Neural cell (in vitro differentiated cells): ENCODE data around the gene LZTFL1. TPM values are rescaled to one million over a fixed set of nuclear protein-coding genes. Genes with fewer than 3 reads are reported as not detected.

Experiments used
- H2AFZ ChIP-seq: fragments of 200-600, 300-800 bp; sonication (generic), shearing (Covaris generic); 2 replicates; pipeline ENCODE4 v1.6.0; 2014; ENCODE audit warnings: low read depth, mild to moderate bottlenecking, antibody characterized with exemption, low read length, moderate library complexity
- H3F3A ChIP-seq: fragments of 200-600 bp; shearing (Covaris generic); 2 replicates; pipeline ENCODE4 v1.6.1; 2016; ENCODE audit warnings: mild to moderate bottlenecking, moderate library complexity, mixed read lengths, antibody characterized with exemption, low read length; ENCODE audit not compliant: insufficient read depth, poor library complexity, severe bottlenecking
- H3K27ac ChIP-seq: fragments of 200-600, 300-800 bp; sonication (generic), shearing (Covaris generic); 2 replicates; pipeline ENCODE4 v1.5.1; 2014; ENCODE audit warnings: mild to moderate bottlenecking, low read length, moderate library complexity
- H3K27me3 ChIP-seq: fragments of 300-800, 200-600 bp; sonication (generic), shearing (Covaris generic); 2 replicates; pipeline ENCODE4 v1.6.0; 2014; ENCODE audit warnings: mild to moderate bottlenecking, low read depth, low read length, moderate library complexity; ENCODE audit not compliant: insufficient read depth
- H3K36me3 ChIP-seq: fragments of 300-800, 200-600 bp; sonication (generic), shearing (Covaris generic); 2 replicates; pipeline ENCODE4 v1.5.1; 2014; ENCODE audit warnings: mild to moderate bottlenecking, antibody characterized with exemption, low read length, moderate library complexity; ENCODE audit not compliant: insufficient read depth
- H3K4me2 ChIP-seq: fragments of 300-800, 200-600 bp; sonication (generic), shearing (Covaris generic); 2 replicates; pipeline ENCODE4 v1.6.0; 2014; ENCODE audit warnings: mild to moderate bottlenecking, low read length
- H3K4me3 ChIP-seq: fragments of 300-800, 200-600 bp; sonication (generic), shearing (Covaris generic); 2 replicates; pipeline ENCODE4 v1.5.1; 2014; ENCODE audit warnings: mild to moderate bottlenecking, low read length, moderate library complexity
- H3K79me2 ChIP-seq: fragments of 200-600 bp; shearing (Covaris generic); replicated peaks from 2 replicates; pipeline ENCODE4 v1.6.0; 2014; ENCODE audit warnings: mild to moderate bottlenecking, low read length, moderate library complexity; ENCODE audit not compliant: insufficient read depth
- H3K9ac ChIP-seq: fragments of 300-800, 200-600 bp; sonication (generic), shearing (Covaris generic); 2 replicates; pipeline ENCODE4 v1.6.1; 2016; ENCODE audit warnings: mild to moderate bottlenecking, low read length, mixed read lengths
- H3K9me2 ChIP-seq: fragments of 200-600 bp; shearing (Covaris generic); 2 replicates; pipeline ENCODE4 v1.6.1; 2016; ENCODE audit warnings: mild to moderate bottlenecking, low read length, mixed read lengths; ENCODE audit not compliant: insufficient read depth
- H3K9me3 ChIP-seq: fragments of 200-600, 300-800 bp; sonication (generic), shearing (Covaris generic); 2 replicates; pipeline ENCODE4 v1.6.1; 2016; ENCODE audit warnings: mild to moderate bottlenecking, mixed run types, low read length, moderate library complexity, mixed read lengths
- H4K20me1 ChIP-seq: fragments of 200-600 bp; shearing (Covaris generic); 2 replicates; pipeline ENCODE4 v1.6.1; 2016; ENCODE audit warnings: mild to moderate bottlenecking, mixed run types; ENCODE audit not compliant: insufficient read depth
- EP300 ChIP-seq: fragments of 450-650 bp; conservative IDR thresholded peaks from 2 replicates; pipeline ENCODE4 v1.6.1; 2014; ENCODE audit warnings: antibody characterized with exemption, mild to moderate bottlenecking, moderate library complexity; ENCODE audit not compliant: poor library complexity, severe bottlenecking
- EZH2 ChIP-seq: fragments of 200-600, 300-800 bp; shearing (Covaris generic), sonication (generic); IDR thresholded peaks from 2 replicates; pipeline ENCODE4 v1.6.1; 2014; ENCODE audit warnings: antibody characterized with exemption, low read length, borderline replicate concordance, mild to moderate bottlenecking; ENCODE audit not compliant: insufficient read depth, poor library complexity, severe bottlenecking
- MXI1 ChIP-seq: fragments of 450-650 bp; conservative IDR thresholded peaks from 2 replicates; pipeline ENCODE4 v1.6.1; 2014; ENCODE audit warnings: antibody characterized with exemption, mild to moderate bottlenecking; ENCODE audit not compliant: poor library complexity, severe bottlenecking
- POLR2AphosphoS5 ChIP-seq: IDR thresholded peaks from 2 replicates; pipeline ENCODE4 v1.6.1; 2012
- RAD21 ChIP-seq: fragments of 450-650 bp; conservative IDR thresholded peaks from 2 replicates; pipeline ENCODE4 v1.6.1; 2014; ENCODE audit warnings: antibody characterized with exemption, mild to moderate bottlenecking, moderate library complexity
- SMC3 ChIP-seq: fragments of 450-650 bp; conservative IDR thresholded peaks from 2 replicates; pipeline ENCODE4 v1.6.1; 2014; ENCODE audit warnings: antibody characterized with exemption, mild to moderate bottlenecking, moderate library complexity; ENCODE audit not compliant: poor library complexity
- TAF1 ChIP-seq: IDR thresholded peaks from 2 replicates; pipeline ENCODE4 v1.6.1; 2012; ENCODE audit warnings: low read depth
- polyA plus RNA-seq: library from polyadenylated mRNA; depleted of rRNA; stranded (reverse); fragments of >200 nt; gene quantifications from 2 replicates; pipeline ENCODE4 v1.2.3, GENCODE V29; 2014
- TF ChIP-seq, protein P1 (sequence below): fragments of 450-650 bp; IDR thresholded peaks from 2 replicates; pipeline ENCODE4 v1.5.1; 2014; ENCODE audit warnings: antibody characterized with exemption, mild to moderate bottlenecking, moderate library complexity; ENCODE audit not compliant: poor library complexity, severe bottlenecking
- TF ChIP-seq, protein P2 (sequence below): IDR thresholded peaks from 2 replicates; pipeline ENCODE4 v1.6.1; 2012; ENCODE audit warnings: borderline replicate concordance

Gene LZTFL1
- polyA plus RNA-seq, 1 donor from 2014 or later, result 26.8 TPM

- no peaks in the 10 kb centered on the region for H3K9me2 ChIP-seq
- TF ChIP-seq EZH2 (no peak), RAD21 (no peak)
- H3K27ac ChIP-seq, result no peak overlapping the region
- no peak overlapping the region for H3K9ac ChIP-seq
- H3K27me3 ChIP-seq, result no peaks in the 10 kb centered on the region
- H3F3A ChIP-seq, result no peaks in the 10 kb centered on the region
- H3K36me3 ChIP-seq, result no peaks in the 10 kb centered on the region
- no peaks in the 10 kb centered on the region for H3K9me3 ChIP-seq
- H4K20me1 ChIP-seq, result no peaks in the 10 kb centered on the region
- H3K4me2 ChIP-seq, result no peak overlapping the region
- no peaks in the 10 kb centered on the region for H3K79me2 ChIP-seq
- no peak overlapping the region for H2AFZ ChIP-seq
- H3K4me3 ChIP-seq, result no peak overlapping the region
These were observed 56.2 kb downstream of the LZTFL1 start for GRCh38 chr3:45785605-45786150.

GRCh38 chr3:45783667-45784066 is 58.3 kb downstream of the LZTFL1 start:
- H3F3A ChIP-seq, result no peaks in the 10 kb centered on the region
- no peaks in the 10 kb centered on the region for H3K9me3 ChIP-seq
- TF ChIP-seq, protein P1, sequence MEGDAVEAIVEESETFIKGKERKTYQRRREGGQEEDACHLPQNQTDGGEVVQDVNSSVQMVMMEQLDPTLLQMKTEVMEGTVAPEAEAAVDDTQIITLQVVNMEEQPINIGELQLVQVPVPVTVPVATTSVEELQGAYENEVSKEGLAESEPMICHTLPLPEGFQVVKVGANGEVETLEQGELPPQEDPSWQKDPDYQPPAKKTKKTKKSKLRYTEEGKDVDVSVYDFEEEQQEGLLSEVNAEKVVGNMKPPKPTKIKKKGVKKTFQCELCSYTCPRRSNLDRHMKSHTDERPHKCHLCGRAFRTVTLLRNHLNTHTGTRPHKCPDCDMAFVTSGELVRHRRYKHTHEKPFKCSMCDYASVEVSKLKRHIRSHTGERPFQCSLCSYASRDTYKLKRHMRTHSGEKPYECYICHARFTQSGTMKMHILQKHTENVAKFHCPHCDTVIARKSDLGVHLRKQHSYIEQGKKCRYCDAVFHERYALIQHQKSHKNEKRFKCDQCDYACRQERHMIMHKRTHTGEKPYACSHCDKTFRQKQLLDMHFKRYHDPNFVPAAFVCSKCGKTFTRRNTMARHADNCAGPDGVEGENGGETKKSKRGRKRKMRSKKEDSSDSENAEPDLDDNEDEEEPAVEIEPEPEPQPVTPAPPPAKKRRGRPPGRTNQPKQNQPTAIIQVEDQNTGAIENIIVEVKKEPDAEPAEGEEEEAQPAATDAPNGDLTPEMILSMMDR, result no peak
- TF ChIP-seq SMC3 (no peak), MXI1 (no peak), TAF1 (no peak), EP300 (no peak), RAD21 (no peak), POLR2AphosphoS5 (no peak), EZH2 (no peak)
- TF ChIP-seq, protein P2, sequence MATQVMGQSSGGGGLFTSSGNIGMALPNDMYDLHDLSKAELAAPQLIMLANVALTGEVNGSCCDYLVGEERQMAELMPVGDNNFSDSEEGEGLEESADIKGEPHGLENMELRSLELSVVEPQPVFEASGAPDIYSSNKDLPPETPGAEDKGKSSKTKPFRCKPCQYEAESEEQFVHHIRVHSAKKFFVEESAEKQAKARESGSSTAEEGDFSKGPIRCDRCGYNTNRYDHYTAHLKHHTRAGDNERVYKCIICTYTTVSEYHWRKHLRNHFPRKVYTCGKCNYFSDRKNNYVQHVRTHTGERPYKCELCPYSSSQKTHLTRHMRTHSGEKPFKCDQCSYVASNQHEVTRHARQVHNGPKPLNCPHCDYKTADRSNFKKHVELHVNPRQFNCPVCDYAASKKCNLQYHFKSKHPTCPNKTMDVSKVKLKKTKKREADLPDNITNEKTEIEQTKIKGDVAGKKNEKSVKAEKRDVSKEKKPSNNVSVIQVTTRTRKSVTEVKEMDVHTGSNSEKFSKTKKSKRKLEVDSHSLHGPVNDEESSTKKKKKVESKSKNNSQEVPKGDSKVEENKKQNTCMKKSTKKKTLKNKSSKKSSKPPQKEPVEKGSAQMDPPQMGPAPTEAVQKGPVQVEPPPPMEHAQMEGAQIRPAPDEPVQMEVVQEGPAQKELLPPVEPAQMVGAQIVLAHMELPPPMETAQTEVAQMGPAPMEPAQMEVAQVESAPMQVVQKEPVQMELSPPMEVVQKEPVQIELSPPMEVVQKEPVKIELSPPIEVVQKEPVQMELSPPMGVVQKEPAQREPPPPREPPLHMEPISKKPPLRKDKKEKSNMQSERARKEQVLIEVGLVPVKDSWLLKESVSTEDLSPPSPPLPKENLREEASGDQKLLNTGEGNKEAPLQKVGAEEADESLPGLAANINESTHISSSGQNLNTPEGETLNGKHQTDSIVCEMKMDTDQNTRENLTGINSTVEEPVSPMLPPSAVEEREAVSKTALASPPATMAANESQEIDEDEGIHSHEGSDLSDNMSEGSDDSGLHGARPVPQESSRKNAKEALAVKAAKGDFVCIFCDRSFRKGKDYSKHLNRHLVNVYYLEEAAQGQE, result no peak
- H3K9me2 ChIP-seq, result no peaks in the 10 kb centered on the region
- no peaks in the 10 kb centered on the region for H3K36me3 ChIP-seq
- H3K79me2 ChIP-seq, result no peaks in the 10 kb centered on the region
- H4K20me1 ChIP-seq, result no peaks in the 10 kb centered on the region
- no peak overlapping the region for H3K27ac ChIP-seq
- H3K4me3 ChIP-seq, result no peak overlapping the region
- no peak overlapping the region for H3K9ac ChIP-seq
- H2AFZ ChIP-seq, result no peak overlapping the region
- no peaks in the 10 kb centered on the region for H3K27me3 ChIP-seq
- no peak overlapping the region for H3K4me2 ChIP-seq

GRCh38 chr3:45782381-45782780 is 59.5 kb downstream of the LZTFL1 start:
- Histone ChIP-seq H3K9me3 (no peaks in the 10 kb centered on the region), H3K4me3 (no peak overlapping the region), H3K27me3 (no peaks in the 10 kb centered on the region), H4K20me1 (no peaks in the 10 kb centered on the region), H3F3A (no peaks in the 10 kb centered on the region), H3K36me3 (no peaks in the 10 kb centered on the region), H3K9ac (no peak overlapping the region), H2AFZ (no peak overlapping the region), H3K79me2 (no peaks in the 10 kb centered on the region), H3K9me2 (no peaks in the 10 kb centered on the region), H3K27ac (no peak overlapping the region), H3K4me2 (no peak overlapping the region)
- TF ChIP-seq POLR2AphosphoS5, result no peak
- TF ChIP-seq, protein P2, result no peak
- TF ChIP-seq TAF1, result no peak
- TF ChIP-seq MXI1, result no peak
- TF ChIP-seq, protein P1, result no peak
- TF ChIP-seq SMC3, result no peak
- TF ChIP-seq EP300, result no peak
- TF ChIP-seq EZH2, result no peak
- no peak for TF ChIP-seq RAD21
